PC-3 (cell line): ENCODE measurements around the gene IMP3. TPM values are rescaled to one million over a fixed set of nuclear protein-coding genes. Genes with fewer than 3 reads are reported as not detected.

Experiments used
- ATAC-seq: fragments of 200-7000 bp; cut with Tn5 transposase; 2 replicates; pipeline ENCODE4 v1.9.1; 2020; ENCODE audit warnings: mild to moderate bottlenecking, moderate library complexity
- BruUV-seq: library from RNA; stranded (reverse); fragments of 400-500 nt; replicated peaks from 2 replicates; lab custom pipeline; 2021; lab: Mats Ljungman, UMichigan
- CTCF ChIA-PET: fragments of 300-600 bp; sonication (Branson Sonifier 250); formaldehyde crosslinking; loops from one replicate; lab custom pipeline; 2022; ENCODE audit warnings: antibody characterized with exemption; lab: Charles Lee
- POLR2A ChIA-PET: fragments of 300-600 bp; sonication (Branson Sonifier 250); formaldehyde crosslinking; loops from one replicate; lab custom pipeline; 2022; ENCODE audit warnings: antibody characterized with exemption; ENCODE audit not compliant: unreplicated experiment; lab: Charles Lee
- DNase-seq: peaks from one replicate; pipeline ENCODE4 v3.0.0-alpha.2; 2015
- H2AFZ ChIP-seq: fragments of 300-600 bp; sonication (generic); 2 replicates; pipeline ENCODE4 v1.6.0; 2016; ENCODE audit warnings: antibody characterized with exemption, low read length
- H3F3A ChIP-seq: fragments of 300-600 bp; sonication (generic); one replicate; pipeline ENCODE4 v1.6.0; 2017; ENCODE audit warnings: antibody characterized with exemption, low read length, control low read depth, mild to moderate bottlenecking; ENCODE audit not compliant: unreplicated experiment
- H3K27ac ChIP-seq: fragments of 300-600 bp; sonication (generic); 2 replicates; pipeline ENCODE4 v1.5.1; 2016; ENCODE audit warnings: mild to moderate bottlenecking, low read length
- H3K27me3 ChIP-seq: fragments of 300-600 bp; sonication (generic); 2 replicates; pipeline ENCODE4 v1.6.1; 2016; ENCODE audit warnings: low read length, mixed read lengths
- H3K36me3 ChIP-seq: fragments of 300-600 bp; sonication (generic); 2 replicates; pipeline ENCODE4 v1.6.1; 2016; ENCODE audit warnings: low read depth, mixed run types, low read length, mixed read lengths
- H3K4me1 ChIP-seq: fragments of 300-600 bp; sonication (generic); 2 replicates; pipeline ENCODE4 v1.5.1; 2016; ENCODE audit warnings: low read length; ENCODE audit not compliant: insufficient read depth
- H3K4me2 ChIP-seq: fragments of 300-600 bp; sonication (generic); 2 replicates; pipeline ENCODE4 v1.6.0; 2016; ENCODE audit warnings: low read length
- H3K4me3 ChIP-seq: fragments of 300-600 bp; sonication (generic); 2 replicates; pipeline ENCODE4 v1.5.1; 2016; ENCODE audit warnings: mild to moderate bottlenecking, low read length, mixed read lengths
- H3K79me2 ChIP-seq: fragments of 300-600 bp; sonication (generic); 2 replicates; pipeline ENCODE4 v1.6.1; 2017; ENCODE audit warnings: low read length, mixed read lengths
- H3K9ac ChIP-seq: fragments of 300-600 bp; sonication (generic); 2 replicates; pipeline ENCODE4 v1.6.0; 2016; ENCODE audit warnings: mild to moderate bottlenecking, low read length
- H3K9me2 ChIP-seq: fragments of 300-600 bp; sonication (generic); replicated peaks from 2 replicates; pipeline ENCODE4 v1.6.1; 2016; ENCODE audit warnings: mixed run types, low read length, mixed read lengths
- H3K9me3 ChIP-seq: fragments of 300-600 bp; sonication (generic); 2 replicates; pipeline ENCODE4 v1.6.1; 2016; ENCODE audit warnings: low read length, mixed read lengths
- H4K20me1 ChIP-seq: fragments of 300-600 bp; sonication (generic); 2 replicates; pipeline ENCODE4 v1.6.1; 2016; ENCODE audit warnings: low read length, mixed read lengths
- CTCF ChIP-seq: fragments of 300-600 bp; sonication (generic); conservative IDR thresholded peaks from 2 replicates; pipeline ENCODE4 v1.5.1; 2017; ENCODE audit warnings: antibody characterized with exemption, low read depth, mild to moderate bottlenecking, low read length
- EZH2 ChIP-seq: fragments of 300-600 bp; sonication (generic); IDR thresholded peaks from one replicate; pipeline ENCODE4 v1.6.1; 2017; ENCODE audit warnings: antibody characterized with exemption, mild to moderate bottlenecking, low read length; ENCODE audit not compliant: unreplicated experiment
- EZH2phosphoT487 ChIP-seq: fragments of 300-600 bp; sonication (generic); IDR thresholded peaks from 2 replicates; pipeline ENCODE4 v1.6.1; 2018; ENCODE audit warnings: mild to moderate bottlenecking, antibody characterized with exemption, low read length, borderline replicate concordance
- intact Hi-C: fragments of 100-400 bp; cut with micrococcal nuclease; formaldehyde crosslinking; loops from 2 replicates; pipeline ENCODE4 v1.9.0; 2023
- total RNA-seq: library from RNA; depleted of rRNA; stranded (reverse); fragments of >200 nt; gene quantifications from 2 replicates; pipeline ENCODE4 v1.2.3, GENCODE V29; 2014

The IMP3 gene
- total RNA-seq, 1 experiment from 2014 or later = 95.4 TPM

DNA sequence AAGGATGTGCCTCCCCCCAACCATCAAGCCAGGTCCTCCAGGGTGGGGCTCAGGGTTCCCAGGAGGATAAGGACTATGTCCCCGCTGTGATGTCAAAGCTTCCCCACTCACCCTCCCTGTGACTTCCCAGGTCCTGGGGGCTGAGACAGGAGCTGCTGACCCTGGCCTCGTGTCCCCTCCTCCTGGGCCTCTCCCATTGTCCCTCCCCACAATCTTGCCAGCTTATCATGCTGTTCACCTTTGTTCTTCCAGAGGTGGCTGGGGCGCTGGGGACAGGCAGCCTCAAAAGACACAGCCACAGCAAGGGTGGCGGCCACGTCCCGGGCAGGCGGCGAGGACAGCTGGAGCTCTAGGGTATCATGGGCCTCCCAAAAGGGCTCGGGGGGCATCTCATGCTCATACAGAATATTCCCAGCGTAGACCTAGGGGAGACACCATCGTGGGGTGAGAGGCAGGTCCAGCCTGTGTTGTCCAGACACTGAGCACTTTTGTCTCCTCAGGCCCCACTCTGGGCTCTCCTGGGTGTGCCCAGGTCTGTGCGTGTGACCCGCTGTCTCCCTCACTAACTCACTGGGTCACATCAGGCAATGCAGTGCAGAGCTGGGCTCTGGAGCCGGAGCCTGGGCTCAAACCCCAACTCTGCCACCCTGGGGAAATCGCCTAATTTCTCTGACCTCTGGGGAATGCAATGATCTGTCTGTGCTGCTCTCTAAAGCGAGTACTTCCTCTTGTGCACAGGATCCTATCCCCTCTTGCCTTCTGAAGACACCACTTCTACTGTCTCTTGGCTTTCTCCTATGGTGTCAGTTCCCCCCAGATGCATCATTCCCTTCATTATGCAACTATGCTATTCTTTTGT lies 37.7 kb upstream of the IMP3 start:
- H3K4me3 ChIP-seq = no peak overlapping the region
- intact Hi-C loops = no loop called here
- BruUV-seq = no TSS peak
- no peak overlapping the region for H3K27ac ChIP-seq
- CTCF ChIA-PET = no interaction called here
- no peak for TF ChIP-seq CTCF
- no peak for TF ChIP-seq EZH2
- no peak for TF ChIP-seq EZH2phosphoT487
- no peaks in the 10 kb centered on the region for H4K20me1 ChIP-seq
- no peaks in the 10 kb centered on the region for H3K9me2 ChIP-seq
- no peaks in the 10 kb centered on the region for H3K36me3 ChIP-seq
- no peaks in the 10 kb centered on the region for H3K79me2 ChIP-seq
- no peak overlapping the region for H3K4me2 ChIP-seq
- H3K9me3 ChIP-seq = no peaks in the 10 kb centered on the region
- no peak for ATAC-seq
- no peak overlapping the region for H2AFZ ChIP-seq
- POLR2A ChIA-PET = no interaction called here
- DNase-seq = no peak
- H3K4me1 ChIP-seq = peaks cover 6% of the 10 kb centered on the region
- H3K9ac ChIP-seq = no peak overlapping the region
- H3K27me3 ChIP-seq = no peaks in the 10 kb centered on the region
- H3F3A ChIP-seq = no peaks in the 10 kb centered on the region

- H2AFZ ChIP-seq = no peak overlapping the region
- no peaks in the 10 kb centered on the region for H3K9me2 ChIP-seq
- H3F3A ChIP-seq = no peaks in the 10 kb centered on the region
- no peaks in the 10 kb centered on the region for H4K20me1 ChIP-seq
- POLR2A ChIA-PET = no interaction called here
- peaks cover 11% of the 10 kb centered on the region for H3K4me1 ChIP-seq
- no peaks in the 10 kb centered on the region for H3K79me2 ChIP-seq
- no peaks in the 10 kb centered on the region for H3K27me3 ChIP-seq
- ATAC-seq = no peak
- no peak for TF ChIP-seq EZH2phosphoT487
- TF ChIP-seq EZH2 = no peak
- no peak for TF ChIP-seq CTCF
- no peak overlapping the region for H3K4me3 ChIP-seq
- H3K4me2 ChIP-seq = no peak overlapping the region
- no peaks in the 10 kb centered on the region for H3K9me3 ChIP-seq
- H3K36me3 ChIP-seq = no peaks in the 10 kb centered on the region
- no peak overlapping the region for H3K27ac ChIP-seq
- intact Hi-C loops = no loop called here
- CTCF ChIA-PET = no interaction called here
- no TSS peak for BruUV-seq
- no peak overlapping the region for H3K9ac ChIP-seq
- DNase-seq = no peak
These were observed 36.9 kb upstream of the IMP3 start for GRCh38 chr15:75676688-75677464.
